SK-N-MC (cell line): ENCODE data around the gene PDE8A.

Experiments used
- EZH2 ChIP-seq: fragments of 200-600 bp; sonication (generic); IDR thresholded peaks from one replicate; pipeline ENCODE4 v1.6.1; 2017; ENCODE audit warnings: antibody characterized with exemption
- FOXP2 ChIP-seq: optimal IDR thresholded peaks from 2 replicates; pipeline ENCODE3; 2011; ENCODE audit warnings: mild to moderate bottlenecking, moderate library complexity; ENCODE audit not compliant: insufficient read depth; ENCODE audit errors: extremely low read length, control extremely low read depth

DNA sequence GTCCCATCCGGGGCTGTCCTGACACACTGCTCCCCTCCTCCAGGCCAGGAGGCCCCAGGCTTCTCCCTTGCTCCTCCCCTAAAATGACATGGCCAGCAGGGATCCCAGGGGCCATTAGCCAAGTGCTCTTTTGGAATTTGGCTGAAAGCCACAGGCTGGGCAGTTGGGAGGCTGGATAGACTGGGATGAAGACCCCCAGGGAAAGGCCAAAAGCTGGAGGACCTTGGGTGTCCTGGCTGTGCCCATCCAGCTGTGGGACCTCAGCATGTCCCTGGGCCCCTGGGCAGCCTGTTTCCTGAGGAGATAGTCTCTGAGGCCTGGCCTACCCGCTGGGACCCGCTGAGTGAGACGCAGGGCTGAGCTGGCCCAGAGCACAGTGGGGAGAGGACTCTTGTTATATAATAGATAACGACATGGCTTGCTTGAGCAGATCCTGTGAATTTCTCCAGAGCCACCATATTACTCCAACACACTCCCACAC, 5.7 kb upstream of the PDE8A start:
- TF ChIP-seq FOXP2 (no peak), EZH2 (no peak)
